IPS DF 6.9 (cell line): ENCODE measurements around the gene AP4M1.
A peak's percentile ranks its signal among the peaks of the same experiment; 100 is the strongest.

Source experiments
- DNase-seq: peaks from one replicate; pipeline ENCODE4 v3.0.0-alpha.2; 2013; ENCODE audit warnings: low read depth, low spot score
- H3K27ac ChIP-seq: one replicate; pipeline ENCODE4 v1.5.1; 2013; ENCODE audit warnings: low read length, control low read depth
- H3K27me3 ChIP-seq: 2 replicates; pipeline ENCODE4 v1.6.1; 2013; ENCODE audit warnings: mild to moderate bottlenecking, low read length; ENCODE audit not compliant: control insufficient read depth, insufficient read depth
- H3K36me3 ChIP-seq: 2 replicates; pipeline ENCODE4 v1.6.1; 2013; ENCODE audit warnings: low read length; ENCODE audit not compliant: control insufficient read depth, insufficient read depth
- H3K4me1 ChIP-seq: 2 replicates; pipeline ENCODE4 v1.6.1; 2013; ENCODE audit warnings: low read length; ENCODE audit not compliant: control insufficient read depth, insufficient read depth
- H3K4me3 ChIP-seq: 2 replicates; pipeline ENCODE4 v1.5.1; 2013; ENCODE audit warnings: mild to moderate bottlenecking, low read length
- H3K9me3 ChIP-seq: 2 replicates; pipeline ENCODE4 v1.6.1; 2013; ENCODE audit warnings: low read length, inconsistent platforms; ENCODE audit not compliant: control insufficient read depth, insufficient read depth
- WGBS: extraction: QIAGEN DNeasy Blood & Tissue Kit; methylation state at CpG from one replicate; pipeline ENCODE4 v1.1.7; 2013; ENCODE audit warnings: mixed read lengths, missing lambda C conversion rate; ENCODE audit not compliant: insufficient read length, insufficient coverage; 5-methylcytosine and 5-hydroxymethylcytosine counted together

The AP4M1 gene

GRCh38 chr7:100069991-100070390, 31.5 kb upstream of the AP4M1 start:
- Histone ChIP-seq H3K27me3 (no peaks in the 10 kb centered on the region), H3K4me3 (no peak overlapping the region), H3K9me3 (peaks cover 24% of the 10 kb centered on the region), H3K27ac (no peak overlapping the region), H3K36me3 (peaks cover 49% of the 10 kb centered on the region), H3K4me1 (no peaks in the 10 kb centered on the region)
- WGBS = no CpG with 5 or more reads among the region's 5 CpGs
- DNase-seq = no peak

GRCh38 chr7:100071018-100071723, 30.3 kb upstream of the AP4M1 start:
- no CpG with 5 or more reads among the region's 11 CpGs for WGBS

GRCh38 chr7:100072462-100072861, 29.0 kb upstream of the AP4M1 start:
- Histone ChIP-seq H3K27ac (no peak overlapping the region), H3K4me3 (no peak overlapping the region), H3K9me3 (peaks cover 24% of the 10 kb centered on the region), H3K27me3 (no peaks in the 10 kb centered on the region), H3K4me1 (no peaks in the 10 kb centered on the region), H3K36me3 (peaks cover 66% of the 10 kb centered on the region)
- DNase-seq = no peak
- no CpG with 5 or more reads among the region's 10 CpGs for WGBS

More at GRCh38 chr7:100071018-100071723, 30.3 kb upstream of the AP4M1 start:
- Histone ChIP-seq H3K36me3 (peaks cover 57% of the 10 kb centered on the region), H3K4me3 (no peak overlapping the region), H3K27me3 (no peaks in the 10 kb centered on the region), H3K4me1 (no peaks in the 10 kb centered on the region), H3K9me3 (peaks cover 24% of the 10 kb centered on the region), H3K27ac (no peak overlapping the region)
- DNase-seq = no peak

GRCh38 chr7:100074841-100075240, 26.6 kb upstream of the AP4M1 start:
- WGBS = no CpG with 5 or more reads among the region's 7 CpGs

GRCh38 chr7:100075418-100075817, 26.0 kb upstream of the AP4M1 start:
- H3K27me3 ChIP-seq = no peaks in the 10 kb centered on the region
- peaks cover 3% of the 10 kb centered on the region; the same call in 1 of the 2 replicates for H3K4me1 ChIP-seq
- H3K27ac ChIP-seq = no peak overlapping the region
- no peak overlapping the region for H3K4me3 ChIP-seq
- no CpG with 5 or more reads among the region's 6 CpGs for WGBS
- DNase-seq = no peak
- H3K36me3 ChIP-seq = peaks cover 63% of the 10 kb centered on the region
- peaks cover 22% of the 10 kb centered on the region for H3K9me3 ChIP-seq

More at GRCh38 chr7:100074841-100075240, 26.6 kb upstream of the AP4M1 start:
- H3K9me3 ChIP-seq = peaks cover 24% of the 10 kb centered on the region
- no peak overlapping the region for H3K4me3 ChIP-seq
- peaks cover 69% of the 10 kb centered on the region for H3K36me3 ChIP-seq
- H3K27me3 ChIP-seq = no peaks in the 10 kb centered on the region
- no peak for DNase-seq
- no peak overlapping the region for H3K27ac ChIP-seq
- no peaks in the 10 kb centered on the region for H3K4me1 ChIP-seq

GRCh38 chr7:100077205-100077604, 24.2 kb upstream of the AP4M1 start:
- Histone ChIP-seq H3K27ac (no peak overlapping the region), H3K36me3 (peaks cover 45% of the 10 kb centered on the region), H3K4me3 (no peak overlapping the region), H3K27me3 (no peaks in the 10 kb centered on the region), H3K9me3 (peaks cover 5% of the 10 kb centered on the region), H3K4me1 (peaks cover 3% of the 10 kb centered on the region; the same call in 1 of the 2 replicates)
- WGBS = no CpG with 5 or more reads among the region's 4 CpGs
- no peak for DNase-seq

DNA sequence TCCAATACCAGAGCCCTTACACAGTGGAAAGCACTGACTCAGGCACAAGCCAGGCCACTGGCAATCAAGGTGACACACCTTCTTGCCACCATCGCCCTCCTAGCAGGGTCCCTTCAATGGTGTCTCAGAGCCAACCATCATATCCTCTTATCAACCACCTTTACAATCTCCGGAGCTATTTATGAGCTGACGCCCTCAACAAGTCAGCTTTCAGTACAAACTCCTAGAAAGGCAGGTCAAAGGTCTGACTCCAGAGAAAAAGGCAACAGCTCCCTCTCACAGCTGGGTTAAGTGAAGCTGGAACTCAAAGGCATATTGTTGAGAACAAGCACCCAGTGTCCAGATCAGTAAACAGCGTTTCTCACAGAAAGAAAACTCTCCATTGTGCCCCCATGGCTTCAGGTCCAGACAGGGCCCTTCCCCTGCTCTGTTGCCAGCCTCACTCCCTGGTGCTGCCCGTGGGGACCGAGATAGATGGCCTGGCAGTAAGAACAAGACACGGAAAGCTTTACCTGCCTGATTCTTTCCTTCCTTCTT, 22.4 kb upstream of the AP4M1 start:
- peaks cover 3% of the 10 kb centered on the region; the same call in 1 of the 2 replicates for H3K4me1 ChIP-seq
- DNase-seq = no peak
- no peaks in the 10 kb centered on the region for H3K9me3 ChIP-seq
- peaks cover 29% of the 10 kb centered on the region for H3K36me3 ChIP-seq
- H3K27ac ChIP-seq = no peak overlapping the region
- WGBS = no CpG with 5 or more reads among the region's 7 CpGs
- H3K27me3 ChIP-seq = no peaks in the 10 kb centered on the region
- no peak overlapping the region for H3K4me3 ChIP-seq

GRCh38 chr7:100080907-100081534, 20.4 kb upstream of the AP4M1 start:
- H3K4me3 ChIP-seq = peak overlapping the region; percentile 96
- H3K4me1 ChIP-seq = peaks cover 3% of the 10 kb centered on the region; the same call in 1 of the 2 replicates
- DNase-seq = no peak
- no peaks in the 10 kb centered on the region for H3K27me3 ChIP-seq
- no CpG with 5 or more reads among the region's 34 CpGs for WGBS
- no peak overlapping the region for H3K27ac ChIP-seq
- peaks cover 13% of the 10 kb centered on the region; the same call in 1 of the 2 replicates for H3K36me3 ChIP-seq
- no peaks in the 10 kb centered on the region for H3K9me3 ChIP-seq

DNA sequence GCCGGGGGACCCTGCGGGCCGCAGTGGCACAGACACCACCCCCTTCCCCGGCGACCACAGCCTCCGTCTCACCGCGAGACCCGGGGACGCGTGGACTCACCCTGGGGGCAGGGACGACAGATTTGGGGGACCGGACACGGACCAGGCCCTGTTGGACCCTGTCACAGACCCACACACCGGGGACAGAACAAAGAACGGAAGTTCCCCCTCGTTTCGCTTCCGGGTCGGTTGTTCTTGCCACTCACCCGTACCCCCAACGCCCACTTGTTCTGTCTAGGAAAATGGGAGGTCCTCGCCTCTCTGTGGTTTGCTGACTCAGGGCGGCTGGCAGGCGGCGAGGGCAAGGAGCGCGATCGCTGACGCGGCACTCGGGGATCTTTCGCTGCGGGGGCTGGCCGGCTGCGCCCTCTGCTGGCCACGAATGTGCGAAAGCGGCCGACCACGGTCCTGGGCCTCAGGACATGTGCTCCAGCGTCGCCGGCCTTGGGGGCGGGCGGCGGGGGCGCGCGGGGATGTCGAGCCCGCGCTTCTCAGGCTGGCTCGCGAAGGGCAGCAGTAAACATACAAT, 19.8 kb upstream of the AP4M1 start, which contains the start of gene ZNF3:
Gene ZNF3, minus strand, starts transcription at position 189 of the 568 bp plus-strand sequence. CDS start 4,366 bp downstream, outside the sequence.
- H3K36me3 ChIP-seq = peaks cover 10% of the 10 kb centered on the region; the same call in 1 of the 2 replicates
- H3K4me3 ChIP-seq = peak within 1 kb of the TSS; percentile 96
- no peaks in the 10 kb centered on the region for H3K9me3 ChIP-seq
- no peak within 1 kb of the TSS for H3K27ac ChIP-seq
- peak; percentile 98 for DNase-seq
- H3K27me3 ChIP-seq = no peaks in the 10 kb centered on the region
- peaks cover 3% of the 10 kb centered on the region; the same call in 1 of the 2 replicates for H3K4me1 ChIP-seq
- WGBS = no CpG with 5 or more reads among the region's 55 CpGs

DNA sequence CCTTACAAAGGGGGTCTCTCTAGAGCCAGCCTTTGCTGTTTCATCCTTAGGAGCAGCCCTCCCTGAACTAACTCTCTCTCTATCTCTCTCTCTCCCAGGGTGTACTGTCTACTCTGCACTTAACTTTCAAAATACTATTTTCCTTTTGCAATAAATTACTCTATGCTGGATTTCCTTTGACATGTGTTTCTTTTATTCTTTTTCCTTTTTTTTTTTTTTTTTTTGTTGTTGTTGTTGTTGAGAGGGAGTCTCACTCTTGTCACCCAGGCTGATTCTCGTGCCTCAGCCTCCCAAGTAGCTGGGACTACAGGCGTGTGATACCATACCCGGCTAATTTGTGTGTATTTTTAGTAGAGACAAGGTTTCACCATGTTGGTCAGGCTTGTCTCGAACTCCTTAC, 18.5 kb upstream of the AP4M1 start:
- no peaks in the 10 kb centered on the region for H3K9me3 ChIP-seq
- no peak for DNase-seq
- H3K36me3 ChIP-seq = peaks cover 4% of the 10 kb centered on the region; the same call in 1 of the 2 replicates
- H3K4me3 ChIP-seq = no peak overlapping the region
- no CpG with 5 or more reads among the region's 4 CpGs for WGBS
- no peak overlapping the region for H3K27ac ChIP-seq
- H3K4me1 ChIP-seq = peaks cover 3% of the 10 kb centered on the region; the same call in 1 of the 2 replicates
- H3K27me3 ChIP-seq = no peaks in the 10 kb centered on the region
